SK-N-SH (cell line): ENCODE measurements around the gene ITGAV. TPM values are rescaled to one million over a fixed set of nuclear protein-coding genes. Genes with fewer than 3 reads are reported as not detected.

Experiments
- CTCF ChIA-PET: fragments of 300-600, 350-600 bp; formaldehyde crosslinking; extraction: SDS; loops from one replicate; lab custom pipeline; 2021; lab: Yijun Ruan, JAX
- POLR2A ChIA-PET: fragments of 350-600 bp; sonication (Branson Sonifier 250); formaldehyde crosslinking; extraction: SDS; loops from one replicate; lab custom pipeline; 2020; ENCODE audit warnings: antibody characterized with exemption, inconsistent platforms; lab: Yijun Ruan, JAX
- DNase-seq: peaks from one replicate; pipeline ENCODE4 v3.0.0; 2012
- H2AFZ ChIP-seq: fragments of 200-600 bp; sonication (generic); 2 replicates; pipeline ENCODE4 v1.8.1; 2016; ENCODE audit warnings: antibody characterized with exemption, mild to moderate bottlenecking, low read depth
- H3F3A ChIP-seq: fragments of 200-600 bp; sonication (generic); replicated peaks from 2 replicates; pipeline ENCODE3; 2016; ENCODE audit warnings: antibody characterized with exemption, mild to moderate bottlenecking; ENCODE audit not compliant: insufficient read depth
- H3K27ac ChIP-seq, 2 experiments: fragments of 200-500 bp in 1 of 2; fragments of 200-600 bp in 1 of 2; sonication (Bioruptor generic) in 1 of 2; sonication (generic), shearing (Covaris generic) in 1 of 2; 2 replicates each; pipeline versions ENCODE4 v1.5.1 to v1.6.1; 2014 to 2016; ENCODE audit warnings: low read depth in 2 of 2, inconsistent platforms in 1 of 2, low read length in 1 of 2, mild to moderate bottlenecking in 1 of 2, mixed read lengths in 1 of 2
- H3K27me3 ChIP-seq: fragments of 200-600 bp; sonication (generic), shearing (Covaris generic); 2 replicates; pipeline ENCODE4 v1.6.1; 2016; ENCODE audit warnings: mixed run types; ENCODE audit not compliant: insufficient read depth
- H3K36me3 ChIP-seq, 2 experiments: fragments of 200-500 bp in 1 of 2; fragments of 200-600 bp in 1 of 2; sonication (Bioruptor generic) in 1 of 2; sonication (generic) in 1 of 2; replicated peaks in 1 of 2; 2 replicates each; pipeline versions ENCODE3 to v1.5.1; 2014 to 2016; ENCODE audit warnings: low read length in 1 of 2, mild to moderate bottlenecking in 1 of 2; ENCODE audit not compliant: insufficient read depth in 2 of 2, control insufficient read depth in 1 of 2
- H3K4me1 ChIP-seq, 2 experiments: fragments of 200-500 bp in 1 of 2; fragments of 200-600 bp in 1 of 2; sonication (Bioruptor generic) in 1 of 2; sonication (generic), shearing (Covaris generic) in 1 of 2; 2 replicates each; pipeline versions ENCODE4 v1.5.1 to v1.6.1; 2014 to 2016; ENCODE audit warnings: low read depth in 1 of 2, low read length in 1 of 2, mixed run types in 1 of 2; ENCODE audit not compliant: insufficient read depth in 2 of 2, control insufficient read depth in 1 of 2
- H3K4me2 ChIP-seq: fragments of 200-600 bp; sonication (generic), shearing (Covaris generic); 2 replicates; pipeline ENCODE4 v1.6.1; 2017; ENCODE audit warnings: mixed run types
- H3K4me3 ChIP-seq, 2 experiments: fragments of 200-500 bp in 1 of 2; fragments of 200-600 bp in 1 of 2; sonication (Bioruptor generic) in 1 of 2; sonication (generic), shearing (Covaris generic) in 1 of 2; 2 replicates each; pipeline versions ENCODE4 v1.5.1 to v1.8.1; 2014 to 2016; ENCODE audit warnings: low read depth in 2 of 2, inconsistent platforms in 1 of 2, low read length in 1 of 2, mild to moderate bottlenecking in 1 of 2, mixed read lengths in 1 of 2, moderate library complexity in 1 of 2
- H3K79me2 ChIP-seq: fragments of 200-600 bp; sonication (generic); 2 replicates; pipeline ENCODE4 v1.8.1; 2017; ENCODE audit warnings: mild to moderate bottlenecking; ENCODE audit not compliant: insufficient read depth
- H3K9ac ChIP-seq: fragments of 200-600 bp; sonication (generic); 2 replicates; pipeline ENCODE4 v1.6.1; 2017; ENCODE audit warnings: mixed run types
- H3K9me2 ChIP-seq: fragments of 200-600 bp; sonication (generic); 2 replicates; pipeline ENCODE4 v1.6.1; 2017; ENCODE audit warnings: mixed run types
- H3K9me3 ChIP-seq: fragments of 200-600 bp; sonication (generic); 2 replicates; pipeline ENCODE4 v1.6.1; 2017; ENCODE audit warnings: mixed run types, mild to moderate bottlenecking, moderate library complexity
- H4K20me1 ChIP-seq: fragments of 200-600 bp; sonication (generic); 2 replicates; pipeline ENCODE4 v1.6.1; 2017; ENCODE audit warnings: mild to moderate bottlenecking, mixed run types; ENCODE audit not compliant: insufficient read depth
- EP300 ChIP-seq, 2 experiments: IDR thresholded peaks; 2 replicates each; pipeline versions ENCODE4 v1.4.0 to v1.6.1; 2012; ENCODE audit warnings: borderline replicate concordance in 1 of 2, low read depth in 1 of 2, low read length in 1 of 2
- FOSL2 ChIP-seq: IDR thresholded peaks from 2 replicates; pipeline ENCODE4 v1.4.0; 2012; ENCODE audit warnings: low read depth, mild to moderate bottlenecking, moderate library complexity, borderline replicate concordance
- FOXJ3 ChIP-seq: sonication (generic); formaldehyde crosslinking; IDR thresholded peaks from 2 replicates; pipeline ENCODE4 v1.5.1; 2020; ENCODE audit warnings: mild to moderate bottlenecking, missing genetic modification reagents
- GABPA ChIP-seq: IDR thresholded peaks from 2 replicates; pipeline ENCODE4 v1.4.0; 2012; ENCODE audit warnings: low read depth, mild to moderate bottlenecking
- GATA2 ChIP-seq: sonication (generic); formaldehyde crosslinking; IDR thresholded peaks from 2 replicates; pipeline ENCODE4 v1.5.0; 2020; ENCODE audit warnings: mild to moderate bottlenecking, missing genetic modification reagents
- JUND ChIP-seq: IDR thresholded peaks from 2 replicates; pipeline ENCODE4 v1.4.0; 2012
- MEF2A ChIP-seq: IDR thresholded peaks from 2 replicates; pipeline ENCODE4 v1.4.0; 2012; ENCODE audit warnings: low read depth, borderline replicate concordance
- SIN3A ChIP-seq: IDR thresholded peaks from 2 replicates; pipeline ENCODE4 v1.6.1; 2012; ENCODE audit warnings: low read depth, mild to moderate bottlenecking, low read length, moderate library complexity, borderline replicate concordance
- TAF1 ChIP-seq: IDR thresholded peaks from 2 replicates; pipeline ENCODE4 v1.6.1; 2012; ENCODE audit warnings: low read depth, mild to moderate bottlenecking, low read length, moderate library complexity, borderline replicate concordance
- TCF12 ChIP-seq: IDR thresholded peaks from 2 replicates; pipeline ENCODE4 v1.4.0; 2012
- WGBS: methylation state at CpG from one replicate; pipeline ENCODE4 v1.1.6; 2017; ENCODE audit warnings: low lambda C conversion rate; 5-methylcytosine and 5-hydroxymethylcytosine counted together
- polyA plus RNA-seq, 3 experiments: library from polyadenylated mRNA; depleted of rRNA; stranded (reverse); fragments of >200 nt; gene quantifications; 2 replicates each; pipeline ENCODE4 v1.2.3, GENCODE V29; 2012
- TF ChIP-seq, protein P1 (sequence below): fragments of 150-350 bp; IDR thresholded peaks from 2 replicates; pipeline ENCODE4 v1.6.1; 2016; ENCODE audit warnings: mild to moderate bottlenecking, low read depth, low read length
- TF ChIP-seq, protein P2 (sequence below): IDR thresholded peaks from 2 replicates; pipeline ENCODE4 v1.4.0; 2012; ENCODE audit warnings: low read depth, borderline replicate concordance
- TF ChIP-seq, protein P3 (sequence below): IDR thresholded peaks from 2 replicates; pipeline ENCODE4 v1.4.0; 2012; ENCODE audit warnings: low read depth, borderline replicate concordance
- TF ChIP-seq, protein P4 (sequence below): fragments of 200-600 bp; sonication (generic); IDR thresholded peaks from 2 replicates; pipeline ENCODE4 v1.6.1; 2017; ENCODE audit warnings: antibody characterized with exemption, mild to moderate bottlenecking, moderate library complexity
- TF ChIP-seq, protein P5 (sequence below): IDR thresholded peaks from 2 replicates; pipeline ENCODE4; 2012

Gene ITGAV
- polyA plus RNA-seq, 1 of the 3 experiments (the other 2 are of a cell fraction), result 24.3 TPM

DNA sequence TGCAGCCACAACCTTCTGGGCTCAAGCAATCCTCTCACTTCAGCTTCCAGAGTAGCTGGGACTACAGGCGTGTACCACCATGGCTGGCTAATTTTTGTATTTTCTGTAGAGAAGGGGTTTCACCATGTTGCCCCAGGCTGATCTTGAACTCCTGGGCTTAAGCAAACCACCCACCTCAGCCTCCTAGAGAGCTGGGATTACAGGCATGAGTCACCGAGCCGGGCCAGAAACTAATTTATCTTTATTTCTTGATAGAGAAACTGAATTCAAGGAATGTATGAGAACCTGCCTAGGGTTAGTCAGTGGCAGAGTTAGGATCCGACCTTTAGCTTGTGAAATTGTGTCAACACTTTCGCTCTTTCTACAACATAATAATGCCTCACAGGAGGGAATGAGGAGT, 19.3 kb upstream of the ITGAV start:
- Histone ChIP-seq H3K9me3 (no peaks in the 10 kb centered on the region), H3K9ac (no peak overlapping the region), H3K79me2 (no peaks in the 10 kb centered on the region), H3K27ac (peak overlapping the region in 1 of 2 experiments; percentile 44; a peak in 1 of 4 replicates), H2AFZ (no peak overlapping the region), H3F3A (peaks cover 19% of the 10 kb centered on the region), H3K36me3 (no peaks in the 10 kb centered on the region), H3K9me2 (no peaks in the 10 kb centered on the region), H3K27me3 (no peaks in the 10 kb centered on the region), H3K4me2 (no peak overlapping the region), H4K20me1 (no peaks in the 10 kb centered on the region), H3K4me3 (no peak overlapping the region), H3K4me1 (peaks cover 6 to 20% of the 10 kb centered on the region in 2 experiments)
- WGBS, result 41% methylated on average over 5 of the region's 5 CpGs
- no peak for DNase-seq
- POLR2A ChIA-PET, result interaction anchor here (1.3 kb wide), 1 partner anchor 19 kb away, joined by 3 read pairs; the partner anchor contains the start of gene ITGAV
- CTCF ChIA-PET, result interaction anchor here (1.2 to 1.7 kb wide), 2 partner anchors 23 to 67 kb away, joined by 4 to 5 read pairs; no protein-coding TSS in a partner anchor
- TF ChIP-seq, protein P1, sequence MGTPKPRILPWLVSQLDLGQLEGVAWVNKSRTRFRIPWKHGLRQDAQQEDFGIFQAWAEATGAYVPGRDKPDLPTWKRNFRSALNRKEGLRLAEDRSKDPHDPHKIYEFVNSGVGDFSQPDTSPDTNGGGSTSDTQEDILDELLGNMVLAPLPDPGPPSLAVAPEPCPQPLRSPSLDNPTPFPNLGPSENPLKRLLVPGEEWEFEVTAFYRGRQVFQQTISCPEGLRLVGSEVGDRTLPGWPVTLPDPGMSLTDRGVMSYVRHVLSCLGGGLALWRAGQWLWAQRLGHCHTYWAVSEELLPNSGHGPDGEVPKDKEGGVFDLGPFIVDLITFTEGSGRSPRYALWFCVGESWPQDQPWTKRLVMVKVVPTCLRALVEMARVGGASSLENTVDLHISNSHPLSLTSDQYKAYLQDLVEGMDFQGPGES, result no peak
- TF ChIP-seq GABPA, result no peak
- TF ChIP-seq TCF12, result 0 out of 2 replicates have a peak, but pooled peaks have one; percentile 12
- TF ChIP-seq SIN3A, result no peak
- TF ChIP-seq FOXJ3 (CRISPR knock-in tag), result no peak
- no peak for TF ChIP-seq TAF1
- 0 out of 2 replicates have a peak, but pooled peaks have one; percentile 39 for TF ChIP-seq JUND
- TF ChIP-seq, protein P2, sequence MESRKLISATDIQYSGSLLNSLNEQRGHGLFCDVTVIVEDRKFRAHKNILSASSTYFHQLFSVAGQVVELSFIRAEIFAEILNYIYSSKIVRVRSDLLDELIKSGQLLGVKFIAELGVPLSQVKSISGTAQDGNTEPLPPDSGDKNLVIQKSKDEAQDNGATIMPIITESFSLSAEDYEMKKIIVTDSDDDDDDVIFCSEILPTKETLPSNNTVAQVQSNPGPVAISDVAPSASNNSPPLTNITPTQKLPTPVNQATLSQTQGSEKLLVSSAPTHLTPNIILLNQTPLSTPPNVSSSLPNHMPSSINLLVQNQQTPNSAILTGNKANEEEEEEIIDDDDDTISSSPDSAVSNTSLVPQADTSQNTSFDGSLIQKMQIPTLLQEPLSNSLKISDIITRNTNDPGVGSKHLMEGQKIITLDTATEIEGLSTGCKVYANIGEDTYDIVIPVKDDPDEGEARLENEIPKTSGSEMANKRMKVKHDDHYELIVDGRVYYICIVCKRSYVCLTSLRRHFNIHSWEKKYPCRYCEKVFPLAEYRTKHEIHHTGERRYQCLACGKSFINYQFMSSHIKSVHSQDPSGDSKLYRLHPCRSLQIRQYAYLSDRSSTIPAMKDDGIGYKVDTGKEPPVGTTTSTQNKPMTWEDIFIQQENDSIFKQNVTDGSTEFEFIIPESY, result no peak
- peak; percentile 72; the same call in 1 of the 2 replicates for TF ChIP-seq FOSL2
- TF ChIP-seq, protein P3, sequence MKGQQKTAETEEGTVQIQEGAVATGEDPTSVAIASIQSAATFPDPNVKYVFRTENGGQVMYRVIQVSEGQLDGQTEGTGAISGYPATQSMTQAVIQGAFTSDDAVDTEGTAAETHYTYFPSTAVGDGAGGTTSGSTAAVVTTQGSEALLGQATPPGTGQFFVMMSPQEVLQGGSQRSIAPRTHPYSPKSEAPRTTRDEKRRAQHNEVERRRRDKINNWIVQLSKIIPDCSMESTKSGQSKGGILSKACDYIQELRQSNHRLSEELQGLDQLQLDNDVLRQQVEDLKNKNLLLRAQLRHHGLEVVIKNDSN, result no peak
- TF ChIP-seq EP300 (IDR thresholded peaks at IDR 0.05; ENCODE audit: borderline replicate concordance in 1 of 2, low read depth in 1 of 2, low read length in 1 of 2), result no peak
- TF ChIP-seq, protein P4, sequence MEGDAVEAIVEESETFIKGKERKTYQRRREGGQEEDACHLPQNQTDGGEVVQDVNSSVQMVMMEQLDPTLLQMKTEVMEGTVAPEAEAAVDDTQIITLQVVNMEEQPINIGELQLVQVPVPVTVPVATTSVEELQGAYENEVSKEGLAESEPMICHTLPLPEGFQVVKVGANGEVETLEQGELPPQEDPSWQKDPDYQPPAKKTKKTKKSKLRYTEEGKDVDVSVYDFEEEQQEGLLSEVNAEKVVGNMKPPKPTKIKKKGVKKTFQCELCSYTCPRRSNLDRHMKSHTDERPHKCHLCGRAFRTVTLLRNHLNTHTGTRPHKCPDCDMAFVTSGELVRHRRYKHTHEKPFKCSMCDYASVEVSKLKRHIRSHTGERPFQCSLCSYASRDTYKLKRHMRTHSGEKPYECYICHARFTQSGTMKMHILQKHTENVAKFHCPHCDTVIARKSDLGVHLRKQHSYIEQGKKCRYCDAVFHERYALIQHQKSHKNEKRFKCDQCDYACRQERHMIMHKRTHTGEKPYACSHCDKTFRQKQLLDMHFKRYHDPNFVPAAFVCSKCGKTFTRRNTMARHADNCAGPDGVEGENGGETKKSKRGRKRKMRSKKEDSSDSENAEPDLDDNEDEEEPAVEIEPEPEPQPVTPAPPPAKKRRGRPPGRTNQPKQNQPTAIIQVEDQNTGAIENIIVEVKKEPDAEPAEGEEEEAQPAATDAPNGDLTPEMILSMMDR, result no peak
- no peak for TF ChIP-seq GATA2 (CRISPR knock-in tag)
- TF ChIP-seq, protein P5, sequence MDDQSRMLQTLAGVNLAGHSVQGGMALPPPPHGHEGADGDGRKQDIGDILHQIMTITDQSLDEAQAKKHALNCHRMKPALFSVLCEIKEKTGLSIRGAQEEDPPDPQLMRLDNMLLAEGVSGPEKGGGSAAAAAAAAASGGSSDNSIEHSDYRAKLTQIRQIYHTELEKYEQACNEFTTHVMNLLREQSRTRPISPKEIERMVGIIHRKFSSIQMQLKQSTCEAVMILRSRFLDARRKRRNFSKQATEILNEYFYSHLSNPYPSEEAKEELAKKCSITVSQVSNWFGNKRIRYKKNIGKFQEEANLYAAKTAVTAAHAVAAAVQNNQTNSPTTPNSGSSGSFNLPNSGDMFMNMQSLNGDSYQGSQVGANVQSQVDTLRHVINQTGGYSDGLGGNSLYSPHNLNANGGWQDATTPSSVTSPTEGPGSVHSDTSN, result peak; percentile 70
- no peak for TF ChIP-seq MEF2A
